HCT116 (cell line): ENCODE results near the gene NTSR1. TPM values are rescaled to one million over a fixed set of nuclear protein-coding genes. Genes with fewer than 3 reads are reported as not detected.

Experiments used
- ATAC-seq: fragments of 200-7000 bp; cut with Tn5 transposase; 2 replicates; pipeline ENCODE4 v1.9.1; 2020; ENCODE audit warnings: mild to moderate bottlenecking, moderate library complexity
- BruUV-seq: library from RNA; stranded (reverse); fragments of 400-500 nt; replicated peaks from 2 replicates; lab custom pipeline; 2021; lab: Mats Ljungman, UMichigan
- CTCF ChIA-PET: fragments of 300-600 bp; sonication (Branson Sonifier 250); formaldehyde crosslinking; loops from one replicate; lab custom pipeline; 2021; ENCODE audit warnings: antibody characterized with exemption; lab: Charles Lee
- POLR2A ChIA-PET: fragments of 300-600, 350-600 bp; sonication (Branson Sonifier 250); formaldehyde crosslinking; loops from one replicate; lab custom pipeline; 2021; ENCODE audit warnings: antibody characterized with exemption; lab: Charles Lee
- RAD21 ChIA-PET, 2 experiments: fragments of 300-600 bp; sonication (Branson Sonifier 250); formaldehyde crosslinking; loops; one replicate each; lab custom pipeline; 2023; ENCODE audit warnings: low total read pairs in 2 of 2; ENCODE audit not compliant: uncharacterized antibody in 2 of 2, unreplicated experiment in 2 of 2, low non-redundant PET in 1 of 2; lab: Charles Lee
- DNase-seq: peaks from one replicate; pipeline ENCODE4 v3.0.0-alpha.2; 2010; ENCODE audit warnings: low read depth, low spot score
- H2AFZ ChIP-seq: fragments of 200-600 bp; shearing (Covaris generic), sonication (generic); 2 replicates; pipeline ENCODE4 v1.6.1; 2017; ENCODE audit warnings: low read depth, mixed run types, mixed read lengths, antibody characterized with exemption, low read length; ENCODE audit not compliant: poor library complexity, severe bottlenecking
- H3K27ac ChIP-seq: 2 replicates; pipeline ENCODE4 v1.5.1; 2012; ENCODE audit warnings: low read depth, low read length
- H3K27me3 ChIP-seq: fragments of 200-600 bp; sonication (generic); 2 replicates; pipeline ENCODE4 v1.6.1; 2016; ENCODE audit warnings: mixed run types, low read length, mixed read lengths; ENCODE audit not compliant: insufficient read depth
- H3K36me3 ChIP-seq, 2 experiments: fragments of 200-500 bp in 1 of 2; fragments of 200-600 bp in 1 of 2; sonication (Bioruptor generic) in 1 of 2; sonication (generic) in 1 of 2; 2 replicates each; pipeline versions ENCODE4 v1.5.1 to v1.6.1; 2014 to 2016; ENCODE audit warnings: low read length in 2 of 2, inconsistent platforms in 1 of 2, mixed read lengths in 1 of 2, mixed run types in 1 of 2; ENCODE audit not compliant: insufficient read depth in 2 of 2, control insufficient read depth in 1 of 2
- H3K4me1 ChIP-seq, 2 experiments: fragments of 200-600 bp in 1 of 2; sonication (generic) in 1 of 2; 2 replicates each; pipeline versions ENCODE4 v1.5.1 to v1.6.1; 2012 to 2017; ENCODE audit warnings: low read length in 2 of 2, inconsistent platforms in 1 of 2, mild to moderate bottlenecking in 1 of 2, mixed read lengths in 1 of 2, mixed run types in 1 of 2, moderate library complexity in 1 of 2; ENCODE audit not compliant: insufficient read depth in 2 of 2, control insufficient read depth in 1 of 2
- H3K4me2 ChIP-seq: fragments of 200-600 bp; sonication (generic); 2 replicates; pipeline ENCODE4 v1.6.1; 2017; ENCODE audit warnings: mixed run types, low read length, mixed read lengths
- H3K4me3 ChIP-seq, 2 experiments: fragments of 200-600 bp in 1 of 2; sonication (generic) in 1 of 2; replicated peaks in 1 of 2; 2 replicates each; pipeline ENCODE4 v1.5.1; 2011 to 2016; ENCODE audit warnings: low read length in 2 of 2, control low read depth in 1 of 2, low read depth in 1 of 2, mild to moderate bottlenecking in 1 of 2, mixed read lengths in 1 of 2, mixed run types in 1 of 2
- H3K79me2 ChIP-seq: fragments of 200-600 bp; sonication (generic); 2 replicates; pipeline ENCODE4 v1.6.1; 2017; ENCODE audit warnings: mild to moderate bottlenecking, mixed run types, low read length, moderate library complexity, mixed read lengths; ENCODE audit not compliant: insufficient read depth
- H3K9ac ChIP-seq: fragments of 200-600 bp; sonication (generic); 2 replicates; pipeline ENCODE4 v1.6.1; 2016; ENCODE audit warnings: low read length, mixed read lengths
- H3K9me2 ChIP-seq: fragments of 200-600 bp; sonication (generic), shearing (Covaris generic); 2 replicates; pipeline ENCODE4 v1.6.1; 2017; ENCODE audit warnings: mixed run types, mild to moderate bottlenecking, moderate library complexity; ENCODE audit not compliant: insufficient read depth
- H3K9me3 ChIP-seq, 2 experiments: fragments of 200-500 bp in 1 of 2; fragments of 200-600 bp in 1 of 2; sonication (Bioruptor generic) in 1 of 2; sonication (generic) in 1 of 2; 2 replicates each; pipeline ENCODE4 v1.6.1; 2014 to 2017; ENCODE audit warnings: low read length in 2 of 2, mixed read lengths in 2 of 2, inconsistent platforms in 1 of 2, low read depth in 1 of 2, mild to moderate bottlenecking in 1 of 2, mixed run types in 1 of 2, moderate library complexity in 1 of 2; ENCODE audit not compliant: control insufficient read depth in 1 of 2, insufficient read depth in 1 of 2
- H4K20me1 ChIP-seq: fragments of 200-600 bp; sonication (generic), shearing (Covaris generic); 2 replicates; pipeline ENCODE4 v1.6.1; 2017; ENCODE audit warnings: mixed run types, mild to moderate bottlenecking, moderate library complexity; ENCODE audit not compliant: insufficient read depth
- ATF3 ChIP-seq: IDR thresholded peaks from 2 replicates; pipeline ENCODE4 v1.6.1; 2012
- CBX3 ChIP-seq: IDR thresholded peaks from 2 replicates; pipeline ENCODE4 v1.6.1; 2012; ENCODE audit warnings: low read depth
- EGR1 ChIP-seq: IDR thresholded peaks from 2 replicates; pipeline ENCODE4 v1.6.1; 2012; ENCODE audit warnings: low read depth
- ELF1 ChIP-seq: IDR thresholded peaks from 2 replicates; pipeline ENCODE4 v1.6.1; 2012; ENCODE audit warnings: low read depth, borderline replicate concordance
- JUND ChIP-seq: IDR thresholded peaks from 2 replicates; pipeline ENCODE4 v1.6.1; 2012
- POLR2A ChIP-seq: IDR thresholded peaks from 2 replicates; pipeline ENCODE4 v1.7.0; 2011; ENCODE audit warnings: borderline replicate concordance; ENCODE audit not compliant: insufficient read depth, insufficient read length; ENCODE audit errors: extremely low read depth
- SIN3A ChIP-seq: IDR thresholded peaks from 2 replicates; pipeline ENCODE4 v1.6.1; 2012; ENCODE audit warnings: low read depth
- TCF7L2 ChIP-seq: IDR thresholded peaks from 2 replicates; pipeline ENCODE4 v1.7.0; 2011; ENCODE audit warnings: borderline replicate concordance, inconsistent platforms; ENCODE audit not compliant: insufficient read depth, insufficient read length; ENCODE audit errors: extremely low read depth
- intact Hi-C: fragments of 100-400 bp; cut with micrococcal nuclease; formaldehyde crosslinking; loops from 2 replicates; pipeline ENCODE4 v1.10.0; 2022
- total RNA-seq: library from RNA; stranded (reverse); gene quantifications from one replicate; pipeline ENCODE4 v1.2.1, GENCODE V29; 2021; ENCODE audit not compliant: unreplicated experiment
- TF ChIP-seq, protein P1 (sequence below), 3 experiments: fragments of 200-600 bp in 1 of 3; sonication (generic) in 1 of 3; IDR thresholded peaks in 2 of 3; conservative IDR thresholded peaks in 1 of 3; 2 replicates each; pipeline ENCODE4 v1.5.1; 2012 to 2017; ENCODE audit warnings: low read depth in 2 of 3, low read length in 2 of 3, antibody characterized with exemption in 1 of 3, borderline replicate concordance in 1 of 3, control low read depth in 1 of 3, mild to moderate bottlenecking in 1 of 3, mixed read lengths in 1 of 3, mixed run types in 1 of 3, moderate library complexity in 1 of 3; ENCODE audit not compliant: insufficient read depth in 1 of 3
- TF ChIP-seq, protein P2 (sequence below): IDR thresholded peaks from 2 replicates; pipeline ENCODE4 v1.6.1; 2011; ENCODE audit warnings: mild to moderate bottlenecking, low read length, moderate library complexity; ENCODE audit not compliant: insufficient replicate concordance; ENCODE audit errors: extremely low read depth

Gene NTSR1
- total RNA-seq, 1 experiment from 2014 or later: 187 TPM

DNA sequence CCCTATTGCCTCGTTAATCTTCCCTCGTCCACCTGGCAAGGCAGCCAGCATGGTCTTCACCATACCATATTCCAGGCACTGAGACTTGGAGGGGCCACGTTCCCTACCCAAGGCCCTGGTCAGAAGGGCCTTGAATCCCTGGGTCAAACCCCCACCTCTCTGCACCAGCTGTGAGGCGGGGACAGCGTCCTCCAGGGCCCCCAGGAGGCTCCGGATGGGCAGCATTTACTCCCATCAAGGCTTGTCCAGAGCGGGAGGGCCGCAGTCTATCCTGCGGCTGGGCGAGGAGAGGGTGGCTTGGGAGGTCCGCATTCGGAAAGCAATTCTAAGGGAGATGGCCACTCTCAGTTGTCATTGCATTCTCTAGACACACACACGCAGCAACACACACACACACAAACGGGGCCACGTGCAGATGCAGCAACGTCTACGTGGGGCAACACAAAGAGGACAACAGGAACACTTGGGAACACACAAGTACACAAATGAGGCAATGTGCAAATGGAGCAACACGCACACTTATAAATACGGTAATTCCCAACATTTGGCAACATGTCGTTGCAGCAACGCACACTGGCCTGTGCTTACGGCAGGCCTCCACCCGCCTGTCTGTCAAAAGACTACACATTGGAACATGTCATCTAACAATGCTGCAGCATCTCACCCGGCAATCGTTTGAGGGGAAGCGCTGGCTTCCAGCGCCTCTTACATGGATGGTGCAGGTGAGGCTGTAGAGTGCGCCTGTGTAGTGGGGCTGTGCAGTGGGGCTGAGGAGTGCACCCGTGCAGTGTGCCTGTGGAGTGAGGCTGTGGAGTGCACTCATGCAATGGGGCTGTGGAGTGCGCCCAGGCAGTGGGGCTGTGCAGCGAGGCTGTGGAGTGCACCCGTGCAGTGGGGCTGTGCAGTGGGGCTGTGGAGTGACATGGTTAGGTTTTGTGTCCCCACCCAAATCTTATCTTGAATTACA, 12.9 kb upstream of the NTSR1 start:
- no peaks in the 10 kb centered on the region for H3K9me3 ChIP-seq
- H3K27ac ChIP-seq: no peak overlapping the region
- H3K36me3 ChIP-seq: no peaks in the 10 kb centered on the region
- intact Hi-C loops: no loop called here
- POLR2A ChIA-PET: no interaction called here
- H3K4me3 ChIP-seq: no peak overlapping the region
- no peak overlapping the region for H3K4me2 ChIP-seq
- peaks cover 0 to 11% of the 10 kb centered on the region in 2 experiments; a peak in 2 of 4 replicates for H3K4me1 ChIP-seq
- no peaks in the 10 kb centered on the region for H3K27me3 ChIP-seq
- ATAC-seq (no peak), DNase-seq (no peak)
- no peaks in the 10 kb centered on the region for H3K79me2 ChIP-seq
- H3K9ac ChIP-seq: no peak overlapping the region
- BruUV-seq: no TSS peak
- RAD21 ChIA-PET: no interaction called here
- no peaks in the 10 kb centered on the region for H4K20me1 ChIP-seq
- TF ChIP-seq TCF7L2: no peak
- TF ChIP-seq ELF1: no peak
- TF ChIP-seq POLR2A: no peak
- TF ChIP-seq, protein P1, sequence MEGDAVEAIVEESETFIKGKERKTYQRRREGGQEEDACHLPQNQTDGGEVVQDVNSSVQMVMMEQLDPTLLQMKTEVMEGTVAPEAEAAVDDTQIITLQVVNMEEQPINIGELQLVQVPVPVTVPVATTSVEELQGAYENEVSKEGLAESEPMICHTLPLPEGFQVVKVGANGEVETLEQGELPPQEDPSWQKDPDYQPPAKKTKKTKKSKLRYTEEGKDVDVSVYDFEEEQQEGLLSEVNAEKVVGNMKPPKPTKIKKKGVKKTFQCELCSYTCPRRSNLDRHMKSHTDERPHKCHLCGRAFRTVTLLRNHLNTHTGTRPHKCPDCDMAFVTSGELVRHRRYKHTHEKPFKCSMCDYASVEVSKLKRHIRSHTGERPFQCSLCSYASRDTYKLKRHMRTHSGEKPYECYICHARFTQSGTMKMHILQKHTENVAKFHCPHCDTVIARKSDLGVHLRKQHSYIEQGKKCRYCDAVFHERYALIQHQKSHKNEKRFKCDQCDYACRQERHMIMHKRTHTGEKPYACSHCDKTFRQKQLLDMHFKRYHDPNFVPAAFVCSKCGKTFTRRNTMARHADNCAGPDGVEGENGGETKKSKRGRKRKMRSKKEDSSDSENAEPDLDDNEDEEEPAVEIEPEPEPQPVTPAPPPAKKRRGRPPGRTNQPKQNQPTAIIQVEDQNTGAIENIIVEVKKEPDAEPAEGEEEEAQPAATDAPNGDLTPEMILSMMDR (IDR thresholded peaks at IDR 0.05 in 2 of 3, conservative IDR thresholded peaks at IDR 0.05 in 1 of 3; ENCODE audit: borderline replicate concordance in 1 of 3, insufficient read depth in 1 of 3, low read depth in 2 of 3, low read length in 2 of 3): no peak
- TF ChIP-seq, protein P2, sequence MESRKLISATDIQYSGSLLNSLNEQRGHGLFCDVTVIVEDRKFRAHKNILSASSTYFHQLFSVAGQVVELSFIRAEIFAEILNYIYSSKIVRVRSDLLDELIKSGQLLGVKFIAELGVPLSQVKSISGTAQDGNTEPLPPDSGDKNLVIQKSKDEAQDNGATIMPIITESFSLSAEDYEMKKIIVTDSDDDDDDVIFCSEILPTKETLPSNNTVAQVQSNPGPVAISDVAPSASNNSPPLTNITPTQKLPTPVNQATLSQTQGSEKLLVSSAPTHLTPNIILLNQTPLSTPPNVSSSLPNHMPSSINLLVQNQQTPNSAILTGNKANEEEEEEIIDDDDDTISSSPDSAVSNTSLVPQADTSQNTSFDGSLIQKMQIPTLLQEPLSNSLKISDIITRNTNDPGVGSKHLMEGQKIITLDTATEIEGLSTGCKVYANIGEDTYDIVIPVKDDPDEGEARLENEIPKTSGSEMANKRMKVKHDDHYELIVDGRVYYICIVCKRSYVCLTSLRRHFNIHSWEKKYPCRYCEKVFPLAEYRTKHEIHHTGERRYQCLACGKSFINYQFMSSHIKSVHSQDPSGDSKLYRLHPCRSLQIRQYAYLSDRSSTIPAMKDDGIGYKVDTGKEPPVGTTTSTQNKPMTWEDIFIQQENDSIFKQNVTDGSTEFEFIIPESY: no peak
- no peak for TF ChIP-seq JUND
- TF ChIP-seq CBX3: no peak
- no peak for TF ChIP-seq EGR1
- no peak for TF ChIP-seq ATF3
- TF ChIP-seq SIN3A: no peak
- H3K9me2 ChIP-seq: no peaks in the 10 kb centered on the region
- CTCF ChIA-PET: interaction anchor here (1.3 kb wide), 1 partner anchor 9 kb away, joined by 3 read pairs; no protein-coding TSS in a partner anchor
- H2AFZ ChIP-seq: no peak overlapping the region
